RKO (cell line): Measurements from ENCODE around the gene PVALB.
A peak's percentile ranks its signal among the peaks of the same experiment; 100 is the strongest.

ENCODE experiments used
- DNase-seq: peaks from one replicate; pipeline ENCODE4 v3.0.0-alpha.2; 2016; ENCODE audit warnings: low spot score

Gene PVALB

DNA sequence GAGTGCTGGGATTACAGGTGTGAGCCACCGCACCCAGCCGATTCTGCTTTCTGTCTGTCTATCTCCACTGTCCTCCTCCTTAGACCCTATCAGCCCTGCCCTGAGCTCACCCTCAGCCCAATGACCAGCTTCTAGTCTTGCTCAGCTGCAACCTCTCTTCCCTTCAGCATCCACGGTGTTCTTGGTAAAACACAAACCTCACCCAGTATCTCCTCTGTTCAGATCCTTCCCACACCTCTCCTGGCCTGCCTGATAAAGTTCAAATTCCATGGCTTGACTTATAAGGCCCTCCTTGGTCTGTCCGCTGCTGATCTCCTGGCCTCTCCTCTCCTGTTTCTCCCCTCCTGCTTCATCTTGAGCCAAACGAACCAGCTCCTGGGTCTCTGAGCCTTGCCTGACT, 29.4 kb upstream of the PVALB start:
- no peak for DNase-seq

DNA sequence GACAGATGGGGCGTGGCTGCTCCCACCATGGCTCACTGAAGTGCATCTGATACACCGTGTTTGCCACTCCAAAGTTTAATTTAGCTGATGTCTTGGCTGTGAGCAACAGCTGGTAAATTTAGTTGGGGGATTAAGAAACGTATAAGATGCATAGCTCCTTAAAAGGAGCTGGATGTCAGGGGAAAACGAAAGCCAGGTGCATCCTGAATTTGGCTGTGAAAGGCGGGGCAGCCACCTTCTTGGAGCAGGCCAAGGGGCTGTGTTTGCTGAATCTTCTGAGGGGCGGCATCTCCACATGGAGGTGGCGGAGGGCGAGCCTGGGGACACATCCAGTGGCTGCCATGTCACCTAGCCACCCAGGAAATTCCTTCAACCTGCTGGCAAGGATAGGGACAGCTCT, 23.3 kb upstream of the PVALB start:
- no peak for DNase-seq

DNA sequence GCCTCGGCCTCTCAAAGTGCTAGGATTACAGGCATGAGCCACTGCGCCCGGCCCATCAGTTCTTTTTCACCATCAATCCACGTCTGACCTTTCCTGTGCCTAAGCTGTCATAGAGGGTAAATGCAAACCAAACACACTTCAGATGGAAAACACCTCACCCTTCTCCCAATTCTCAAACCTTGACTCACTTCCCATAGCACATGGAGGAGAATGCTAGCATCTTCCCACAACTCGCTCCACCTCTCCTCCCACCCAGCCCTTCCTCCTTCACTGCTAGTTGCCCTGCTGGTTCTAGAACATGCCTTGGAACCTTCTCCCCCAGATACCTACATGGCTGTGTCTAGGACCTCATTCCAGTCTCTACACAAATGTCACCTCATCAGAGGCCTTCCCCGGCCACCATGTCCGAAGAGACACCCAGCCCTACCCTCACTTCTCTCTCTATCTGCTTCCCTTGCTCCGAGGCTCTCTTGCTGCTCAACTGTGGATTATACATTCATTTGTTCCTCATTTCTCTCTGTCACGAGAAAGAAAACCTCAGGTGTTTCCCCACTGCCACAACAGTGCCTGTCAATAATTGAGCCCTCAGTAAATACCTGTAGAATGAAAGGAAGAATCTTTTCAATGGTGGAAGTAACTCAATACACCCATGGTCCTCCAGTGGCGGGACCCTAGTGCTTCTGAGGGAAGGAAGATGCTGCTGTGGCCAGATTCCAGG, 22.7 kb upstream of the PVALB start:
- DNase-seq, result no peak

DNA sequence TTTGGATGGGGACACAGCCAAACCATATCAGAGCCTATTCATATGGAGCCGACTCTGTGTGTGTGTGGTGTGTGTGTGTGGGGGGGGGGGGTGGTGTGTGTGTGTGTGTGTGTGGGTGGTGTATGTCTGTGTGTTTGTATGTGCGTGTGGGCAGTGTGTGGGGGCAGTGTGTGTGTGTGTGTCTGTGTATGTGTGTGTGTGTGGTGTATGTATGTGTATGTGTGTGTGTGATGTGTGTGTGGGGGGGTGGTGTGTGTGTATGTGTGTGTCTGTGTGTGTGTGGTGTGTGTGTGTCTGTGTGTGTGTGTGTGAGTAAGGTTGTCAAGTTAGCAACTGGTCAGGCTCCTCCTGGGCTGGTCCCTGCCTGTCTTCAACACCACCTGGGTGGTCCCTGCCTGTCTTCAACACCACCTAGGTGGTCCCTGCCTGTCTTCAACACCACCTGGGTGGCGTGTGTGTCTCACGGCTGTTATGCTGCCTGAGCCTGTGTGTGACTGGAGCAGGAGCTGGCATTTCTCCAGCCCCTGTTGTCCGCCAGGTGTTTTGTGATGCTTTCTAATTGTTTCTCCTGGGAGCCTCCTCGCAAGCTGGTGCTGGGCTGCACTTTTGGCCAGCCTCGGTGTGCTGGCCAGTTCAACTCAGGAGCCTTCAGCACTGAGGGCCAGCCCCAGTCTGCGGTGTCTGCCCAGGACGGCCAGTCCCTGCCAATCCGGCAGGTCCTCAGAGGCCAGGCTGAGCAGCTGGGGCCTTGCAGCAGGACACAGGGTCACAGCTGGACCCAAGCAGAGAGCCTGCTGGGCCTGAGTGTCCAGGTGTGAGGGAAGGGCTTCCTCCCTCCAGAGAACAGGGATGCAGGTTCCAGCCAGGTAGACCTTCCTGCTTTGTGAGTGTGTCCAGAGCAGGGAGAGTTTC, 21.5 kb upstream of the PVALB start:
- no peak for DNase-seq

DNA sequence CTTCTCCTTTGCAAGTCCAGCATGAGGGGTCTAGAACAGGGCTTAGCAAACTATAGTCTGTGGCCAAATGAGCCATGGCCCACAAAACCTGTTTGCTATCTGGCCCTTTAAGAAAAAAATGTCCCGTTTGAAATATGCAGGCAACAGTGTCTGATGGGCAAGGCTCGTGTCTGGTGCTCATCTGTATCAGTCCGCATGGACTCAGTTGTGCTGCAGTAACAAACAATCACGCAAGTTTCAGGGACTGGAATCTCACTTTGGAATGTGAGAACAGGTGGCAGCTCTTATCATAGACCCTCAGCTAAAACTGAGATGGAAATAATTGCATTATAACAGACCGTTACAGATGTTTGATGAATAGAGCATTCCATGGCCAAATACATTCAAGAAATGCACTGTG, 19.1 kb upstream of the PVALB start:
- no peak for DNase-seq

DNA sequence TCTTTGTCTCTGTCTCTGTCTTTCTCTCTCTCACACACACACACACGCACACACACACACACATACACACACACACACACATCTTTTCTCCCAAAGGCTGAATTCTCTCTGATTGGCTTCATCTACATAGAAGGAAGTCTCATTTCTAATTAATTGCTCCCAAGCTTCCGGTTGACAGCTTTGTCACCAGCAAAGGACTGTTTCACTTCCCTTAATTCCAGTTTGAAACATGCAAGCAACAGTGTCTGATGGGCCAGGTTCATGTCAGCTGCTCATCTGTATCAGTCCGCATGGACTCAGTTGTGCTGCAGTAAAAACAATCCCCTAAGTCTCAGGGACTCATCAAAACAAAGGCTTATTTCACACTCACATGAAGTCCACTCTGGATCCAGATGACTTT, 16.2 kb upstream of the PVALB start:
- DNase-seq, result no peak

DNA sequence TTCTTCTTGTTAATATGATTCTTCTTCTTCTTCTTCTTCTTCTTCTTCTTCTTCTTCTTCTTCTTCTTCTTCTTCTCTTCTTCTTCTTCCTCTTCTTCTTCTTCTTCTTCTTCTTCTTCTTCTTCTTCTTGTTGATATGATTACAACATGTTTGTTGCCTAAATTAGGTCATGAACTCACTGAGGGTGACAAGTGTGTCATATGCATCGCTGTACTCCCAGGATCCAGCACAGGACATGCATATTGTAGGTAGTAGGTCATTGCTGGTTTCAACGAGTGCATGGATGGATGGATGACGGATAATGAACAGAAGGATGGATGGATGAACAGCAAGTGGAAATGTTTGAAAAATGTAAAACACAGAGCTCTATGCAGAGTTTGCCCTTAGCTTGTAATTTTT, 14.9 kb upstream of the PVALB start:
- DNase-seq, result no peak

DNA sequence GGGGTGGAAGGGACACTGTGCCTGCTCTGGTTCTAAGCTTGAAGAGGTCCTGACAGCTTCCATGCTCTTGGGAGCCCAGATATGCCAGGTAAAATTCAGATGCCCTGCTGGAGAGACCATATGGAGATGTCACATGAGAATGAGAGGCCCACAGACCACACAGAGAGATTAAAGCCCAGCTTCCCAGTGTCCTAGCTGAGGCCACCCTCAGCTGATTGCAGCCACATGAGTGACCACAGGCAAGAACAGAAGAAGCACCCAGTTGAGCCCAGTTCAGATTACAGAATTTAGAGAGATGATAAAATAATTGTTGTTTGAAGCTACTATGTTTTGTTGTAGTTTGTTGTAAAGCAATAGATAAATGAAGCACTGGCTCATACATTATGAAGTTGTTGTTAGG, 14.4 kb upstream of the PVALB start:
- DNase-seq, result no peak

DNA sequence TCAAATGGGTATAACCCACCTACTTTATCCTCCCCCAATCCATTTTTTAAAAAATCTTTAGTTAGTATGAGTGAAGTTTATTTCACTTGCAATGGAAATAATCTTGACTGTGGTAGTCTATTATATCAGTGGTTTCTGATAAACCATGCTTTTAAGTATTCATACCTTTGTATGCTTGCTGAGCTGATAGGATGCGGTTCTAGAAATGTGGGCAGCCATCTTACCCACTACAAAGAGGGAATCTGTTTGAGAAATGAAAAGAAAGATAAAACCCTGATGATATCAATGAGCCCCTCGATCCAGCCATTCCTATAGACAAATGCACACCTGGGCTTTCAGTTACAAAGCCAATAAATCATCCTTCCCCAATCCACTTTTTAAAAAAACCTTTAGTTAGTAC, 13.8 kb upstream of the PVALB start:
- no peak for DNase-seq

DNA sequence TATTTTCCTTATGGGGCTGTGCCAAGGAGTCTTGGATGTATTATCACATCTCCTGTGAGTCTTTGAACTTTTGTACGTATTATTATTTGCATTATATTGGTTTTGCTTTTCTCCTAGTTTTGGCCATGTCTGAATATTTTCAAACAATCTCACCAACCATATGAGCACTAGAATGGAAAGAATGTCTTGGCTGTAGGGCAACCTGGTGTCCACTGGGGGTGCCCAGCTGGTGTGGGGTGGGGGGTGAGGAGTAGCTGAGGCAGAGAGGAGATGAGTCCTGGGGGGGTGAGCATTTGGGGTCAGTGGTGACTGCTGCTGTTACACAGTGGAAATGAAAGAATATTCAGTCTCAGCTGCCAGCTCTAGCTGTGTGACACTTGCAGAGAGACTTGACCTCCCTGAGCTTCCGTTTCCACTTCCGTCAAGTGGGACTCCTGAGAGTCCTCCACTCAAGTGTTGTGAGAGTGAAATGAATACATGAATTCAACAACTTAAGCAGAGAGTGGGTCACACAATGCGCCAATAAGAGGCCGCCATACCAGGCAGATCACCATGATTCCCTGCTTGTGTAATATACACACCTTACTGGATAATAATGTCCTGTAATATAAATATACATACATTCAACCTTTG, 12.7 kb upstream of the PVALB start:
- no peak for DNase-seq

DNA sequence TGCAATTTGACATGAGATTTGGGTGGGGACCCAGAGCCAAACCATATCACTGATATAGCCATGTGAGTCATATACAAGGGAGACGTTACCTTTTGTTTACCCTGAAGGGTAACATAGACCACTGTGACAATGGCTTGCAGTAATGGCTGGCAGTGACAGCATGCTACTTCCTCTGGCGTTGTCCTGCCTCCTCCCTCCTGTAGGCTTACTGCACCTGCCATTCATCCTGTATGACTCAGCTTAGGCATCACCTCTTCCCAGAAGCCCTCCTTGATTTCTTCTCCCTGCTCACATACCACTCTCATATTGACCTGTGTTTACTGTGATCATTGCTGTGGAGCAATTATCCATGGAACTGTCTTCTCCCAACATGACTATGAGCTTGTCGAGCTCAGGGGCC, 12.0 kb upstream of the PVALB start:
- DNase-seq, result peak; percentile 24

DNA sequence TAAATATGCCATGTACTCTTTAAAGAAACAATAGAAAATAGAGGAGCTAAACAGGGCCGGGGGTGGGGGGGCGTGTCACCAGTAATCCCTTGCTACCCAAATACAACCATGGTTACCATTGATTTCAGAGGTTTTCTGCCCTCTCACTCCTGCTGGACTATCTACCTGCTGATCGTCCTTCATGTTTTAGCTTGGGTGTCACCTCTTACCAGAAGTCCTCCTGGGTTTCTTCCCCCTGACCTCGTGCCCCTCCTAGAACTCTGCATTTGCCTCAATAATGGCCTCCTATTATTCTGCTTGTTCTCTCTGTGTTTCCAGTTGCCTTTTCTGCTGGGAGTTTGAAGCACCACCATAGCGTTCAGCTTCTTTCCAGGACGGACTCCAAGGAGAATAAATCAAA, 9.4 kb upstream of the PVALB start:
- DNase-seq, result no peak

DNA sequence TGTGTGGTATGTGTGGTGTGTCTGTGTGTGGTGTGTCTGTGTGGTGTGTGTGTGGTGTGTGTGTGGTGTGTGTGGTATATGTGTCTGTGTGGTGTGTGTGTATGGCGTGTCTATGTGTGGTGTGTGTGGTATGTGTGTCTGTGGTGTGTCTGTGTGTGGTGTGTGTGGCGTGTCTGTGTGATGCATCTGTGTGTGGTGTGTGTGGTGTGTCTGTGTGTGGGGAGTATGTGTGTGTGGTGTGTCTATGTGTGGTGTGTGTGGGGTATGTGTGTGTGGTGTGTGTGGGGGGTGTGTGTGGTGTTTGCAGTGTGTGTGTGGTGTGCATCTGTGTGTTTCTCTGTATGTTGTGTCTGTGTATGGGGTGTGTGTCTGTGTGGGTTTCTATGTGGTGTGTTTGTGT, 7.8 kb upstream of the PVALB start:
- no peak for DNase-seq

DNA sequence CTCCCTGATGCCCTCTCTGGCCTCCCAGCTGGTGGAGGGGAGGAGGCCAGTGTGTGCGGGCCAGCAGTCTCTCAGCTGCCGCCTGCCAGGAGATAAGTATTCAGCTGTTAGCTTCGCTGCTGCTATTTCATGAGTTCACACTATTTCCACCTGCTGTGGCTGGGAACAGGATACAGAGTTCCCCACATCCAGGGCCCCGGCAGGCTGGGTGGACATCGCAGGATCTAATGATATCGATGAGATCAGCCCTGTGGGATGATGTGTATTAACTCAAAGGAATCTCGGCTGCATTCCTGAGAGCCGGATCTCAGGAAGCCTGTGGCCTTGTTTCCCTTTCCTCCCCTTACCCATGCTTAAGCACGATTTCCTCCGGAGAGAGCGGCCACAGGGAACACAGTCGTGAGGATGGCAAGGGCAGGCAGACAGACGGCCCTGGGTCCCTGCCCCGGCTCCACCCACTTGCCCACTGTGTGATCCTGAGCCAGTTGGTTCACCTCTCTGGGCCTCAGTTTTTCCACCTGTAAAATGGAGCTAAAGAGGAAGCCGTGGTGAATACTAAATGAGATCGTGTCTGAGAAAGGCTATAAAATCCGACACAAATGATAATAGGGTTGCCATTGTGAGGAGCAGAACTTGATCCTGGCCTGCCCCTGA, 6.5 kb upstream of the PVALB start:
- no peak for DNase-seq

DNA sequence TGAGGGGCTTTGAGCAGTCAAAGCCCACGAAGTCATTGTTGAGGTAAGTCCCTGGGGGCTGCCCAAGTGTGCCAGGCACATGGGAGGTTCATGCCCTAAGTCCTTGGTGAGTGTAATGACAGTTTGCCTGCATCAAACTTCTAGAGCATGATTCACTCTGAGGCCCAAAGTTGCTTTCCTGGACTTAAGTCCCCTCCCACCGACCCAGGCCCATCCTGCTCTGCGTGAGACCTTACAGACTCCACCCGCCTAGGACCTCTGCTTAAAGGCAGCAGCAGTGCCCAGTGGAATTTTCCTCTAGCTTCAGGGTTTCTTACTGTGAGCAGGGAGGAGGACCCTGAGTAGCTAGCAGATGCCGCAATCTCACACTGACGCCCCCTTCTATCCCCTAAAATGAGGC, 5.7 kb upstream of the PVALB start:
- DNase-seq, result no peak

DNA sequence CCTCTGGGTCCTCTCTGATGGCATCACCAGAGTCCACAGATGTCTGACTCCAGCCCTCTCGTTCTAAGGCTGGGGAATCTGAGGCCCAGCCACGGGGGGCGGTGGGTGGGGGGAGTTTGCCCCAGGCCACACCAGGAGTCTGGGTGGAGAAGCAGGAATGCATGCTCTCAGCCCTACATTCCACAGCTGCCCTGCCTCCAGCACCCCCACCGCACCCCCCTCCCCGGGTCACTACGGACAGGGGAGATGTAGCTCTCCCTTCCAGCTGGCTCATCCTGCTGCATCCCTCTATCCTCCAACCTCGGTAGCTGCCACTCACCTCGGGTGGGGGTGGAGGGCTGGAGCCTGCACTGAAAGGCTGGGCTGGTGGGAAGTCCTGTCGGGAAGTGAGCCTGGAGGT, 2.3 kb upstream of the PVALB start:
- DNase-seq, result no peak

DNA sequence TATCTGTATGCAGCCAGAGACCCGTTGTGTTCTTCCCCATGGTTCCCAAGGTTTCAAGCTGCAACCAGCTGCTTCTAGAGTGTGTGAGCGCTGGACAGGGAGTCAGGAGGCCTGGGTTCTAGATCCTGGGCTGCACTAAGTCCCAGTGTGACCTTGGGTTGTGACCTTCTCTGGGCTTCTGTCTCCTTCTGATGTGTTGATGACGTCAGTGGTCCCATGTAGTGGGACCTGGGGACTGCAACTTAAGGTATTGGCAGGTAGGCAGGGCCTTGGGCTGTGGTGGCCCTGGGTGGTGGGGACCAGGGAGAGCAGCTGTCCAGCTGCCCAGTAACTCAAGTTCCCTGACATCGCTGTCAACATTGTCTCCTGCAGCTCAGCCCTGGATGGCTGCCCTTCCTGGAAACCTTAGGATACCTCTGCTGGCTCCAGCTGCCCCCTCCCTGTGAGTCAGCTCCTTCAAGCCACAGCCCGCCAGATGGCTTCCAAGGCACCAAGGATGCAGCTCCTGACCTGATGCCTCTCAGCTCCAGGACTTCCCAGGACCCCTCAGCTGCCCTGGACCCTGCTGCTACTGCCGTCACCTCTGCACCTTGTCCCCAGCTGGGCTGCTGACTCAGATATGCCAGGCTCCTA, 1.3 kb upstream of the PVALB start:
- no peak for DNase-seq

DNA sequence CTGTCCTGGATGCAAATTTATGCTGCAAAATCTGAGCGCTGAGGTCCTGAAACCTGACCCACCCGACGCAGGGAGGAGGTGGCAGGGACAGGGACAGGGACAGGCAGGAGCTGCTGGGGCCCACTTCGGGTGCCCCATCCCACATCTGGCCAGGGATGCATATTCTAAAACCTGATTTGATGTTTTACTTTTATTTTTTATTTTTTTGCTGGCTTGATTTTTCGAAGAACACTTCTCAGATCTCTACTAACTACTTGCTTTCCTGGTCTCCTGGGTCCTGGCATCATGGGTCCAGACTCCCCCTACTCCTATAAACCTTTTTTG, 652 bp upstream of the PVALB start:
- DNase-seq, result no peak

DNA sequence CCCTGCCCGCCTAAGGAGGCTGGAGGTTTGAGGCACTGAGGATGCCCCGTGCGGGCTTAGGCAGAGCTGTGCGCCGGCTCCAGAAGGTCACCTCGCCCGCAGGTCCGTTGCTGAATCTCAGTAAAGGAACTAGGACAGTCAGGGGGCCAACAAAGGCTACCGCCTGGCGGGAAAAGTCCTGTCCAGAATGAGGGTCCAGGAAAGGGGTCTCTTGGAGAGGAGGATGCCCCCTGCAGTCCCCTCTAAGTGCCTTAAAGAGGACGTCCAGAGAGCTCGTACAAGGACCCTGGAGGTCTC, 548 bp downstream of the PVALB start:
- no peak for DNase-seq

DNA sequence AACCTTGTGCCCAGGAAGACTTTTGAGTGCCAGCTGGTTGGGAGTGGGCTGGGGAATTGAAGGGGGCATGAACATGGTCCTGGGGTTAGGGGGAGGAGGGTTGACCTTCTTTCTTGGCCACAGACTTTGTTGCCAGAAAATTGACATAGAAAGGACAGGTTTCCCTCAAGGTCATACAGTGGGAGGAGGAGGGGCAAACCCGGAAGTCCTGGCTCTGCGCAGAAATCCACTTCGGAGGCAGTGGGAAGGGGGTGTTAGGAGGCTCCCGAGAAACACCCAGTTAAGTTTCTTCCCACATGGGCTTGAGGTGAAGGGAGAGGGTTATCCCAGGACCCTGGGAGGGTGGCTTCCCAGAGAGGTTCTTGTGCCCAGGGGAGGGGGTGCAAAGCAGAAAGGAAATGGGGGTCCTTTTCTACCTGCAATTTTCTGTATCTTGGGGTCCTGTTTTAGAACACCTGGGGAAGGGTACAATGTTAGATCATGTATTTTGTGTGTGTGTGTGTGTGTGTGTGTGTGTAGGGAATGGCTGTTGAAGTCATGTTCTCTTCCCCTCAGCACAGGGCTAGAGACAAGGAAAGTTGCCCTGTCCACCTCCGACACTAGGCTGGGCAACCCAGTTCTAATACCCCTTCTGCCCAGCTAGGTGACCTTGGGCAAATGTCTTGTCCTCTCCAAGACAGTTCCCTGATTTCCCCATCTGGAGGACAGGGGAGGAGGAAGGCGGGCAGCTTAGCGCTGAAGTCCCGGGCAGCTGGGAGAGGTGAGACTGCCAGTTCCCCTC, 1.1 kb downstream of the PVALB start:
- no peak for DNase-seq

DNA sequence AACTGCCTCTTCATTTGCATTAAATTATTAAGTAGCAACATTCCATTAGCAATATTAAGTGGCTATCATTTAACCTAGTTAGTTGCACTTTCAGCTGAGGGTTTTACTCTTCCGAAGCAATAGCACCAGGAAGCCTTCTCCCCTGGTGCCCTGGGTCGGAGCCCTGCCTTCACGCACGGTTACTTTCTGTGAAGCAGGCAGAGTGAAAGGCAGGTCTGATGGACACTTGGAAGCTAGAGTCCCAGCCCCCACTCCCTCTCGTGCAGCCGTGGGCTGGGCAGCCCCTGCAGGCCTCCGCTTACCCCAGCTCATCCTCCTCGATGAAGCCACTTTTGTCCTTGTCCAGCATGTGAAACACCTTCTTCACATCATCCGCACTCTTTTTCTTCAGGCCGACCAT, 2.0 kb downstream of the PVALB start:
- no peak for DNase-seq
